Adrenal gland (tissue), 5 donors: ENCODE measurements around the gene AKAP13.

Experiments
- POLR2A ChIP-seq, 2 donors: fragments of 450-650 bp; IDR thresholded peaks; one replicate each; pipeline ENCODE4 v1.6.1; 2017; ENCODE audit warnings: antibody characterized with exemption in 2 of 2, mild to moderate bottlenecking in 2 of 2, moderate library complexity in 1 of 2
- TF ChIP-seq, protein P1 (sequence below), 6 experiments: fragments of 450-650 bp in 4 of 6; fragments of 200-600 bp in 2 of 6; sonication (generic) in 1 of 6; IDR thresholded peaks; 1 replicate in 5 of 6; 2 replicates in 1 of 6; pipeline versions ENCODE4 v1.5.1 to v1.8.0; 2016 to 2021; ENCODE audit warnings: antibody characterized with exemption in 6 of 6, mild to moderate bottlenecking in 2 of 6, moderate library complexity in 1 of 6
- donor health status: DM: no; HTN: no; CAD: no.

DNA sequence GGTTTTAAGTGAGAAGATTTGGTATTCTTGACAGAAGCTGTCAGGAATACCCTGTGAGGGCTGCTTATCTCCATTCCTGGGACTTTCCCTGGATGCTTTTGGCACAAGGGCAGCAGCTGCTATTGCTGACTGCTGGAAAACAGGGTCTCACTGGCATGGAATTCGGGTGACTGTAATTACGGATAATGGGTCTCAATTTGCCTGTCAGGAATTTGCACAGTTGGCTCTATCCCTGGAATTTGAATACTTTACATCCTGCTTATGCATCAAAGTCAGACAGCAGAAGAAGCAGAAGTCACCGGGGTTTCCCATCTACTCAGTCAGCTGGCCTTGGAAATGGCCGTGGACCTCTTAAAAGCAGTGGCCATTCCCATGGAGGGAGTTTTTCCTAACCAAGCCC is 25.9 kb upstream of the AKAP13 start:
- TF ChIP-seq, protein P1, sequence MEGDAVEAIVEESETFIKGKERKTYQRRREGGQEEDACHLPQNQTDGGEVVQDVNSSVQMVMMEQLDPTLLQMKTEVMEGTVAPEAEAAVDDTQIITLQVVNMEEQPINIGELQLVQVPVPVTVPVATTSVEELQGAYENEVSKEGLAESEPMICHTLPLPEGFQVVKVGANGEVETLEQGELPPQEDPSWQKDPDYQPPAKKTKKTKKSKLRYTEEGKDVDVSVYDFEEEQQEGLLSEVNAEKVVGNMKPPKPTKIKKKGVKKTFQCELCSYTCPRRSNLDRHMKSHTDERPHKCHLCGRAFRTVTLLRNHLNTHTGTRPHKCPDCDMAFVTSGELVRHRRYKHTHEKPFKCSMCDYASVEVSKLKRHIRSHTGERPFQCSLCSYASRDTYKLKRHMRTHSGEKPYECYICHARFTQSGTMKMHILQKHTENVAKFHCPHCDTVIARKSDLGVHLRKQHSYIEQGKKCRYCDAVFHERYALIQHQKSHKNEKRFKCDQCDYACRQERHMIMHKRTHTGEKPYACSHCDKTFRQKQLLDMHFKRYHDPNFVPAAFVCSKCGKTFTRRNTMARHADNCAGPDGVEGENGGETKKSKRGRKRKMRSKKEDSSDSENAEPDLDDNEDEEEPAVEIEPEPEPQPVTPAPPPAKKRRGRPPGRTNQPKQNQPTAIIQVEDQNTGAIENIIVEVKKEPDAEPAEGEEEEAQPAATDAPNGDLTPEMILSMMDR (IDR thresholded peaks at IDR 0.05): no peak
- no peak for TF ChIP-seq POLR2A (IDR thresholded peaks at IDR 0.05)
